GM19463 (cell line): Measurements from ENCODE around the gene PKD1L1.
"Not testable (repeated sequence)": the region's sequence is repeated elsewhere in the genome, so short reads cannot be mapped to it uniquely, and the experiment has no call there.

Experiments
- ATAC-seq: cut with Tn5 transposase; IDR thresholded peaks from one replicate; pipeline ENCODE4 v1.9.1; 2021; ENCODE audit warnings: mild to moderate bottlenecking, moderate library complexity; ENCODE audit not compliant: unreplicated experiment

The PKD1L1 gene

GRCh38 chr7:47775238-47775637, 173.0 kb downstream of the PKD1L1 start:
- no peak for ATAC-seq

- no peak for ATAC-seq
These were observed 175.8 kb downstream of the PKD1L1 start for GRCh38 chr7:47772492-47772891.

GRCh38 chr7:47771990-47772360, 176.3 kb downstream of the PKD1L1 start:
- ATAC-seq = no peak

GRCh38 chr7:47771336-47771989, 176.8 kb downstream of the PKD1L1 start:
- no peak for ATAC-seq

- ATAC-seq = no peak
These were observed 182.1 kb downstream of the PKD1L1 start for GRCh38 chr7:47766126-47766525.

GRCh38 chr7:47765373-47765979, 182.8 kb downstream of the PKD1L1 start:
- no peak for ATAC-seq

- ATAC-seq = no peak
These were observed 183.5 kb downstream of the PKD1L1 start for GRCh38 chr7:47764746-47765145.

- peak; percentile 61 for ATAC-seq
These were observed 184.9 kb downstream of the PKD1L1 start for GRCh38 chr7:47763063-47763974.

- no peak for ATAC-seq
These were observed 185.6 kb downstream of the PKD1L1 start for GRCh38 chr7:47762746-47763062.

- no peak for ATAC-seq
These were observed 186.1 kb downstream of the PKD1L1 start for GRCh38 chr7:47762207-47762606.

GRCh38 chr7:47759056-47759706, 189.1 kb downstream of the PKD1L1 start:
- ATAC-seq = no peak

GRCh38 chr7:47758546-47758945, 189.7 kb downstream of the PKD1L1 start:
- no peak for ATAC-seq

- ATAC-seq = no peak
These were observed 190.3 kb downstream of the PKD1L1 start for GRCh38 chr7:47757921-47758411.

- no peak for ATAC-seq
These were observed 191.6 kb downstream of the PKD1L1 start for GRCh38 chr7:47756636-47757035.

GRCh38 chr7:47755248-47755647, 193.0 kb downstream of the PKD1L1 start:
- no peak for ATAC-seq

GRCh38 chr7:47751724-47752123, 196.5 kb downstream of the PKD1L1 start:
- not testable (repeated sequence) for ATAC-seq

GRCh38 chr7:47751043-47751442, 197.2 kb downstream of the PKD1L1 start:
- ATAC-seq = no peak

- no peak for ATAC-seq
These were observed 200.2 kb downstream of the PKD1L1 start for GRCh38 chr7:47748041-47748440.

- no peak for ATAC-seq
These were observed 201.1 kb downstream of the PKD1L1 start for GRCh38 chr7:47747160-47747559.

- no peak for ATAC-seq
These were observed 201.8 kb downstream of the PKD1L1 start for GRCh38 chr7:47746468-47746867.

GRCh38 chr7:47744883-47745282, 203.4 kb downstream of the PKD1L1 start:
- ATAC-seq = no peak
